WTC11 (cell line): ENCODE data around the gene KIRREL2.

Source experiments
- CREM ChIP-seq: sonication (generic); formaldehyde crosslinking; IDR thresholded peaks from 2 replicates; pipeline ENCODE4 v1.8.1; 2022; ENCODE audit warnings: mild to moderate bottlenecking, missing genetic modification reagents, moderate library complexity
- CTCF ChIP-seq: fragments of 200-600 bp; IDR thresholded peaks from 2 replicates; pipeline ENCODE4 v1.8.0; 2022; ENCODE audit warnings: antibody characterized with exemption
- FOXP1 ChIP-seq: sonication (generic); formaldehyde crosslinking; IDR thresholded peaks from 2 replicates; pipeline ENCODE4 v1.8.0; 2022; ENCODE audit warnings: missing genetic modification reagents, mild to moderate bottlenecking, moderate library complexity, borderline replicate concordance
- TEAD4 ChIP-seq: sonication (generic); formaldehyde crosslinking; IDR thresholded peaks from 2 replicates; pipeline ENCODE4 v1.8.0; 2022; ENCODE audit warnings: mild to moderate bottlenecking, missing genetic modification reagents

GRCh38 chr19:35859414-35859813 is 2.7 kb downstream of the KIRREL2 start:
- TF ChIP-seq CTCF (no peak), CREM (no peak), FOXP1 (no peak), TEAD4 (no peak)
